ENCODE data around the gene RXFP3.

RXFP3 gene

DNA sequence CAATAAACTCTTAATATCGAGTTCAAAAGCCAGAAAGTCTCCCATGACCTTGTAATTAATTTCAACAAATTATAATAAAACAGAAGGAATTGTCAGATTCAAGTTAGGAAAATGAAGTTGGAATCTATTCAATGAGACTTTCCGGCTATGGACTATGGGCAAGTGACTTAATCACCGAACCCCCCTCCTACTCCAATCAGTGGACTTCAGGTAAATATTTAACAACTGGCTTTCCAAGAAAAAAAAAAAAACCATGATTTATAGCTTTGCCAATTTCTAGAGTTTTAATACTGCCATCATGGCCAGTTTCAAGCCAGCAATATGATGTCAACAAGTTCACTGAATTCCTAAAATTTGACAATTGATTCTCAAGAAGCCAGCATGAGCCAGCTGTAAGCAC is 43.8 kb downstream of the RXFP3 start:
- no peak for DNase-seq (ENCODE audit: low read depth in 2 of 2, low spot score in 1 of 2)

DNA sequence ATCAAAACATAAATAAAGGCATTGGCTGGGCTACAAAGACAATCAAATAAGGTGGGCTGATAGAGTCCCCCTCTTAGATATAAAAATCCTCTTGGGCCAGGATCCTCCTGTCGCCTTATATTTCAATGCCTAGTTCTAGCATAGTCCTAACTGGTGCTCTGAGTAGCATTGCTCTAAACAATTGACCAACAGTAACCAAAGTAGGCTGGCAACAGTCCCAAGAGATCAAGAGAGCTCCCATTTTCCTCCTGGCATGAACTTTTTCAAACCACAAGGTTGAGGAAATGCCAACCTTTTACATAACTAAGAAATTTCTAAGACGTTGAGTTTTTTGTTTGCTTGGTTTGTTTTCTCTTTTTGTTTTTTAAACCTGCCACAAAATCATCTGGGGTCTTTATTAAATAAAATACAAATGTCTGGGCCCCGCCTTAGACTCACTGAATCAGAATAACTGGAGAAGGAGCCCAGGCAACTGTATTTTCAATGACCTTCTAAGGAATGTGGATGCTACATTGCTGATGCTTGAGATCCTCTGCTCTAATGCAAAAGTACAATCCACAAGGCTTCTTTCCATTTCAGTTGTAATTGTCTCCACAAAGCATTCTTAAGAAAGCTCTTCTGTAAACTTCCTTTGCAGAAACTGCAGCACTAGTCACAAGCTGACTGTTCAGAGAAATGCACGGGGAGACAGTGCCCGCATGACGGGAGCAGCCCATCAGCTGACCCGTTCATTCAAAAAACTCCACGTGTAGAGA is 45.4 kb downstream of the RXFP3 start:
- no peak for DNase-seq (ENCODE audit: low read depth in 2 of 2, low spot score in 1 of 2)

DNA sequence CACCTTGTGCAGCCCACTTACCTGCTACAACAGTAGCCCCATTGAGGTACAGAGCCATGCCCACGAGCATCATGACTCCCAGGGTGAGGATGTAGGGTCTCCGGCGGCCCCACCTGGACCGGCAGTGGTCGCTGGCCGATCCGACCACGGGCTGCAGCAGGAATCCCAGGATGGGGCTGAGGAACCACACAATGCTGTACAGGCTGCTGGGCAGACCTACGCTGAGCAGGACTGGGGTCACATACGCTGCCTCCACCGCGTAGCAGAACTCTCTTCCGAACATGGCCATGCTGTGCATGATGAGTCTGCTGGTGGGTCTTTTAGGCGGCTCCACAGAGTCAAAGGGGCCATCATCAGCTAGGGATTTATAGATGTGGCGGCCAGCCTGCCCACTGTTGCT is 48.0 kb downstream of the RXFP3 start:
- no peak for DNase-seq (ENCODE audit: low read depth in 2 of 2, low spot score in 1 of 2)

DNA sequence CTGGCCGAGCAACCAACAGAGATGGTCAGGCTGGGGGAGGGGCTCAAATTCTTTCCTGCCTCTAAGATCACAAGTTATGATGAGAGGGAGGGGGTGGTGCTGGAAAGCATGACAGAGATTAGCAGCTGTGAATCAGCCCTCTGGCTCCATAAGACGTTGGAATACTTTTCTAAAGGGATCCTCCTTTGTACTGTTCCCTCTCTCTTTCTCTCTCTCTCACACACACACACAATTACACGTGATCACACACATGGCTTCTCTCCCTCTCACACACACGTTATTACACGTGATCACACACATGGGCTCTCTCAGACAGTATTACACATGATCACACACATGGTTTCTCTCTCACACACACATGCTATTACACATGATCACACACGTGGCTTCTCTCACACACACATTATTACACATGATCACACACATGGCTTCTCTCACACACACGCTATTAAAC is 48.5 kb downstream of the RXFP3 start, which contains the start of gene SLC45A2:
SLC45A2 (minus strand) TSS at position 23 of the 454 bp plus-strand sequence. CDS start 110 bp downstream, outside the sequence.
- DNase-seq (ENCODE audit: low read depth in 2 of 2, low spot score in 1 of 2): no peak

DNA sequence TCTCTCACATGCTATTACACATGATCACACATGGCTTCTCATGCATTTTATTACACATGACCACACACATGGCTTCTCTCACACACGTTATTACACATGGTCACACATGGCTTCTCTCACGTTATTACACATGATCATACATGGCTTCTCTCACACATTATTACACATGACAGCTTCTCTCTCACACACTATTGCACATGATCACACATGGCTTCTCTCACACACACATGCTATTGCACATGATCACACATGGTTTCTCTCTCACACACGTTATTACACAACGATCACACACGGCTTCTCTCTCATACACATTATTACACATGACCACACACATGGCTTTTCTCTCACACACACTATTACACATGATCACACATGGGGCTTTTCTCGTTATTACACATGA is 49.3 kb downstream of the RXFP3 start:
- DNase-seq (ENCODE audit: low read depth in 2 of 2, low spot score in 1 of 2): no peak
